ENCODE data around the gene HDAC4.

HDAC4 gene

GRCh38 chr2:239189711-239190131 is 211.1 kb downstream of the HDAC4 start:
- Histone ChIP-seq H3K4me2 (ENCODE audit: low read depth, low read length, poor library complexity, severe bottlenecking) (no peak overlapping the region), H4K20me1 (ENCODE audit: low read depth, low read length) (no peaks in the 10 kb centered on the region), H3K9ac (ENCODE audit: low read length) (no peak overlapping the region), H3K4me3 (ENCODE audit: insufficient read depth, low read length, poor library complexity, severe bottlenecking) (no peak overlapping the region), H3K36me3 (ENCODE audit: low read length) (no peaks in the 10 kb centered on the region), H3K27me3 (ENCODE audit: low read length) (no peaks in the 10 kb centered on the region), H3K9me3 (ENCODE audit: insufficient read depth, low read length) (no peaks in the 10 kb centered on the region), H3F3A (ENCODE audit: insufficient read depth) (no peaks in the 10 kb centered on the region), H3K9me2 (replicated peaks; ENCODE audit: insufficient read depth, low read length) (no peaks in the 10 kb centered on the region), H2AFZ (ENCODE audit: low read depth, low read length, severe bottlenecking) (no peak overlapping the region), H3K27ac (ENCODE audit: low read depth, low read length) (no peak overlapping the region), H3K79me2 (ENCODE audit: insufficient read depth, low read length) (no peaks in the 10 kb centered on the region)
- TF ChIP-seq CTCF (IDR thresholded peaks at IDR 0.05; ENCODE audit: insufficient read depth, low read length, poor library complexity, severe bottlenecking) (no peak), EZH2phosphoT487 (conservative IDR thresholded peaks at IDR 0.05; ENCODE audit: low read length) (no peak)

GRCh38 chr2:239188536-239188935 is 212.3 kb downstream of the HDAC4 start:
- H3K4me2 ChIP-seq (ENCODE audit: low read depth, low read length, poor library complexity, severe bottlenecking), result no peak overlapping the region
- no peak overlapping the region for H3K27ac ChIP-seq (ENCODE audit: low read depth, low read length)
- no peak overlapping the region for H2AFZ ChIP-seq (ENCODE audit: low read depth, low read length, severe bottlenecking)
- H3K9me2 ChIP-seq (replicated peaks; ENCODE audit: insufficient read depth, low read length), result no peaks in the 10 kb centered on the region
- no peak overlapping the region for H3K9ac ChIP-seq (ENCODE audit: low read length)
- H4K20me1 ChIP-seq (ENCODE audit: low read depth, low read length), result no peaks in the 10 kb centered on the region
- no peak overlapping the region for H3K4me3 ChIP-seq (ENCODE audit: insufficient read depth, low read length, poor library complexity, severe bottlenecking)
- H3K9me3 ChIP-seq (ENCODE audit: insufficient read depth, low read length), result no peaks in the 10 kb centered on the region
- no peaks in the 10 kb centered on the region for H3F3A ChIP-seq (ENCODE audit: insufficient read depth)
- TF ChIP-seq EZH2phosphoT487 (conservative IDR thresholded peaks at IDR 0.05; ENCODE audit: low read length) (no peak), CTCF (IDR thresholded peaks at IDR 0.05; ENCODE audit: insufficient read depth, low read length, poor library complexity, severe bottlenecking) (no peak)
- no peaks in the 10 kb centered on the region for H3K27me3 ChIP-seq (ENCODE audit: low read length)
- H3K79me2 ChIP-seq (ENCODE audit: insufficient read depth, low read length), result no peaks in the 10 kb centered on the region
- H3K36me3 ChIP-seq (ENCODE audit: low read length), result no peaks in the 10 kb centered on the region

- Histone ChIP-seq H3K4me3 (ENCODE audit: insufficient read depth, low read length, poor library complexity, severe bottlenecking) (no peak overlapping the region), H3F3A (ENCODE audit: insufficient read depth) (no peaks in the 10 kb centered on the region), H4K20me1 (ENCODE audit: low read depth, low read length) (no peaks in the 10 kb centered on the region), H3K36me3 (ENCODE audit: low read length) (no peaks in the 10 kb centered on the region), H3K9me2 (replicated peaks; ENCODE audit: insufficient read depth, low read length) (no peaks in the 10 kb centered on the region), H3K9me3 (ENCODE audit: insufficient read depth, low read length) (no peaks in the 10 kb centered on the region), H3K79me2 (ENCODE audit: insufficient read depth, low read length) (no peaks in the 10 kb centered on the region), H3K9ac (ENCODE audit: low read length) (no peak overlapping the region), H3K4me2 (ENCODE audit: low read depth, low read length, poor library complexity, severe bottlenecking) (no peak overlapping the region), H3K27ac (ENCODE audit: low read depth, low read length) (no peak overlapping the region), H3K27me3 (ENCODE audit: low read length) (no peaks in the 10 kb centered on the region), H2AFZ (ENCODE audit: low read depth, low read length, severe bottlenecking) (no peak overlapping the region)
- no peak for TF ChIP-seq CTCF (IDR thresholded peaks at IDR 0.05; ENCODE audit: insufficient read depth, low read length, poor library complexity, severe bottlenecking)
Observed at GRCh38 chr2:239187464-239188253, 213.2 kb downstream of the HDAC4 start.
